Activated CD4-positive, alpha-beta T cell treated with anti-CD3 and anti-CD28 coated beads, Interleukin-2, amount 50 U/mL, for 24 hours (primary cell): ENCODE data around the gene HOXD3.

Experiments
- DNase-seq, 2 donors: peaks; one replicate each; pipeline ENCODE4 v3.0.0-alpha.2; 2020; ENCODE audit warnings: low read depth in 1 of 2, low spot score in 1 of 2

HOXD3 gene

DNA sequence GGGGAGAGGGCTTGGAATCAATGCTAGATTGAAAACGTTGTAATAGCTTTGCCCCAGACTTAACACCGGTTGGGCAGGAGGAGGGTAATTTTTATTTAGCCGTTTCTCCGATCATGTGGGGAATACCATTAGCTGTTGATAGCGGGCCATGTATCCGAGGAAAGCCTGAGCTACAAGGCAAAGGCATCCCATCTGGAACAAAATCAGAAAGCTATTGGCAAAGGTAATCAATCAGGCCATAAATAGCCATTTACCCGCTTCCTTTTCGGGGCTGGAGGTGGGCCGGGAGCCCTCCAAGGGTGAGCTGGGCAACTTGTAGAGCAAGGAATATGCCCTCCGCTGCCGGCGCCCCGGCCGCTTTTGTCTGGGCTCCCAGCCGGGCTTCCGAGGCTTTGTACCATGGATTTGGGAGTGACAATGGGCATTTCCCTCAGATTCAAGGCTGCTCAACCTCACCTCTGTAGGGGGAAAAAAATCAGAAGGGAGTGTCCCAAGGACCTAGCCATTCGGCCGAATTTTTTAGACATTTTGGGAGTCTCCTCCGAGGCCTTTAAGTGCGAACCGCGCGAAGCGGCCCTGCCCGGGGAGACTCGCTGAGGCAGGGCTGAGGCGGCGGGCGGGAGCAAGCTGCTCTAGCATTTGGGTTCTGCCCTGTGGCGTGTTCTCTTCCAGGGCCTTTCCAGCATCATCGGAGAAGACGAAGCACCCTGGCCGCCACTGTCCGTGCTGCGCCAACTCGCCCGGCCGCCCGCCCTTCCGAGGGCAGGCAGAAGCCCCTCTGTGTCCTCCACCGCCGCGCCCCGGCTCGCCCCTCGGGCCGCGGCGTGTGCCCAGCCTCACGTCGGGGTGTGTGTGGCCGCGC, 35.7 kb upstream of the HOXD3 start:
- no peak for DNase-seq

DNA sequence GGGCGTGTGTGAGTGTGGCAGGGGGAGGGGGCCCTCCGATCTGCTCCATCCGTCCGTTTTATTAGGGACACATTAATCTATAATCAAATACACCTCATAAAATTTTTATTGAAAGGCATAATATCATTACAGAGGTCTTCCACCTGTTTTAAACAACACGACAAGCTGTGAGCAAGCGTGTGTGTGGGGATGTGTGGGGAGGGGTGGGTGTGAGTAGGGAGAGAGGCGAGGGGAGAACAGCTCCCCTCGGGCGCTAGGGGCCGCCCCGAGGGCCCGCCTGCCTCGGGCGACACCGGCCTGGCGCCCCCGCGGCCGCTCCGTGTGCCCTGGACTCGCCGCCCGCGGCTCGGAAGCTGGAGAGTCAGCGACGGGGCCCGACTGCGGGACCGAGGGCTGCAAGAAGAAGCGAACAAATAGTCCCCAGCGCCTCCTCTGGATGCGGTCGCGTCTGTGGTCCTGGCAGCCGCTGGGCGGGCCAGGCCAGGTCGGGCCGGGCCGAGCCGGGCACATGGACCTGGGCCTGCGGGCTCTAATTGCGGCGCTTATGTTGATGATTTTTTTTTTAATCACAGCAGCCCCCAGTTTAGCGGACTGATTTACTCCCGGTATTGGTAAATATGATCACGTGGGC, 34.9 kb upstream of the HOXD3 start:
- DNase-seq, result no peak

DNA sequence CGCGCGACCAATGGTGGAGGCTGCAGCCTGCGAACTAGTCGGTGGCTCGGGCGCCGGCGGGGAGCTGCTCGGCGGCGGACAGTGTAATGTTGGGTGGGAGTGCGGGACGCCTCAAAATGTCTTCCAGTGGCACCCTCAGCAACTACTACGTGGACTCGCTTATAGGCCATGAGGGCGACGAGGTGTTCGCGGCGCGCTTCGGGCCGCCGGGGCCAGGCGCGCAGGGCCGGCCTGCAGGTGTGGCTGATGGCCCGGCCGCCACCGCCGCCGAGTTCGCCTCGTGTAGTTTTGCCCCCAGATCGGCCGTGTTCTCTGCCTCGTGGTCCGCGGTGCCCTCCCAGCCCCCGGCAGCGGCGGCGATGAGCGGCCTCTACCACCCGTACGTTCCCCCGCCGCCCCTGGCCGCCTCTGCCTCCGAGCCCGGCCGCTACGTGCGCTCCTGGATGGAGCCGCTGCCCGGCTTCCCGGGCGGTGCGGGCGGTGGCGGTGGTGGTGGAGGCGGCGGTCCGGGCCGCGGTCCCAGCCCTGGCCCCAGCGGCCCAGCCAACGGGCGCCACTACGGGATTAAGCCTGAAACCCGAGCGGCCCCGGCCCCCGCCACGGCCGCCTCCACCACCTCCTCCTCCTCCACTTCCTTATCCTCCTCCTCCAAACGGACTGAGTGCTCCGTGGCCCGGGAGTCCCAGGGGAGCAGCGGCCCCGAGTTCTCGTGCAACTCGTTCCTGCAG, 34.3 kb upstream of the HOXD3 start, which contains the start of gene HOXD9:
Gene HOXD9, plus strand, starts transcription at position 37 of the 728 bp plus-strand sequence. Its CDS starts 50 bp downstream, at position 87.
- DNase-seq, result no peak

DNA sequence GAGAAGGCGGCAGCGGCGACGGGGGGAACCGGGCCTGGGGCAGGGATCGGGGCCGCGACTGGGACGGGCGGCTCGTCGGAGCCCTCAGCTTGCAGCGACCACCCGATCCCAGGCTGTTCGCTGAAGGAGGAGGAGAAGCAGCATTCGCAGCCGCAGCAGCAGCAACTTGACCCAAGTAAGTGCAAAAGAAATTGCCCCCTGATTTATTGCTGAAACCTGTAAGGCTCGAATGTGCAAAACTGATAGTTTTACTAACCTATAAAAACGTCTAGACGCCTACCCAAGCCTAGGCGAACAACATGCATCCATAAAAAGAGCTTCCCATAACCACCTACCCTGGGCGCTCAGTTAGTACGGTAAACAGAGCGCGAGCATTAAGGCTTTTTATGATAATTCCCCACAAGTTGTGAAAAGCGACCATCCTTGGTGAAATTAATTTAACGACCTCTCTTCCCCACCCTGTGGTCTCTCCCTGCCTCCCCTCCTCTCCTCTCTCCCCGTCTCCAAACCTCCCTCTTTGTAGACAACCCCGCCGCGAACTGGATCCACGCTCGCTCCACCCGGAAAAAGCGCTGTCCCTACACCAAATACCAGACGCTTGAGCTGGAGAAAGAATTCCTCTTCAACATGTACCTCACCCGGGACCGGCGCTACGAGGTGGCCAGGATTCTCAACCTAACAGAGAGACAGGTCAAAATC, 33.5 kb upstream of the HOXD3 start:
- DNase-seq, result no peak

DNA sequence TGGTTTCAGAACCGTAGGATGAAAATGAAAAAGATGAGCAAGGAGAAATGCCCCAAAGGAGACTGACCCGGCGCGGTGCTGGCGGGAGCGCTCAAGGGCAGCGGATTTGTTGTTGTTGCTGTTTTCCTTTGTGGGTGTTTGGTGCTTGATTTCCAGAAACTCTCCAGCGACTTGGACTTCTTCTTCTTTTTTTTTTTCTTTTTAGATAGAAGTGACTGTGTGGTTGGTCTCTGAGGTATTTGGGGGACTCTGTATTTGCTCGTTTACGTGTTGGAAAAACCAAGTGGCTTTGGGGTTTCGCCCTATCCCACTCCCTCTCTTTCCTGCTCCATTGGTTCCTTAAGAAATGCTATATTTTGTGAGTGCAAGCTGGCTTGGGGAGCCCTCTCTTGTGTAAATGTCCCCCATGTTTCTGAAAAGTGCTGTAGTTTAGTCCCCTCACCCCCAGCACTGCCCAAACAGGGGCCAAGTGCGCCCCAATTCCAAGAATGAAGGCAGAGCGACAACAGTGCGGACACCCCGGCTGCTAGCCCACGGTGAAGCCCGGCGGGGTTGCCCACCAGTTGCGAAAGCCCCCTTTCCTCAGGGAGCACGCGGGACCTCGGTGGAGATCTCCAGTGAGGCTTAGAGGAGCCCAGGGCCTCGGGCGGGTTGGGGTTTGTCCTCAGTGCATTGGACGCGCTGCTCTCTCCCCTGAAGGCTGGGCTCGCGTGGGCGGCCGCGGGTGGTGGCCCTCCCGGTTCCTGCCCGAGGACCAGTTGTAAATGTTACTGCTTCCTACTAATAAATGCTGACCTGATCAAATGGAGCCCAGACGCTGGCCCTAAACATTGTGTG, 32.8 kb upstream of the HOXD3 start:
- no peak for DNase-seq

DNA sequence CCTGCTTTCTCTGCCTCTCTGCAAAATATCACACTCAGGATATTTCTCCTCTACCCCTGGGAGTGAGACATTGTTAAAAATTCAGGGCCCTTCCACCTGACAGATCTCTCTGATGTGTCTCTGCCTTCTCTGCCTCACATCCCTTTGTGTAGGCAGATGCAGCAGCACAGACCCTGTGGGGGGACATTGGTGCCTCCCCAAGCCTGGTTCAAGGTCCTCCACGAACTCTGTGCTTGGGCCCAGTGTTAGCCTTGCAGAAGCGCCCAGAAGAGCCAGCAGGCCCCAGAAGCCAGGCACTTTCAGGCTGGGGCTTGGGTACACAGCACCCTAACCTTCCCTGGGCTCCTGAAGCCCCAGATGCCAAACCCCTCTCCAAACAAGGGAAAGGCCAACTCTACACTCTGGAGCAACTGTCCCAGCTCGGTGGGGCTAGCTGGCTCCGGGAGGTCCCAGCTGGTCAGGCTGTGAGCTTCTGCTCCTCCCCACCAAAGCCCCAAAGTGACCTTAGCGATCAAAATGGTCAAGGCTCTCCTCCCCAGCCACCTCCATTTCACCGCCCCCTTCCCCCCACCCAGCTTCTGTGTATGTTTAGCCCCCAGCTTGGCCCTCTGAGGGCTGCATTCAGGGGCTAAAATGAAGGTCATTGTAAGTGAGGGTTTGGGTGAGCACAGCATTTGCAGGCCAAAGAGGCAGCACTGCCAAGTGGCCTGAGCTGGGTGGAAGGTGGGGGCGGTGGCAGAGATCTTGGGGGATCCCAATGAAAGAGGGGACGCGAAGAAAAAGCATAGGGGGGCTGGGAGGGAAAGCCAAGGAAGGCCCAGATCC, 31.9 kb upstream of the HOXD3 start:
- no peak for DNase-seq

DNA sequence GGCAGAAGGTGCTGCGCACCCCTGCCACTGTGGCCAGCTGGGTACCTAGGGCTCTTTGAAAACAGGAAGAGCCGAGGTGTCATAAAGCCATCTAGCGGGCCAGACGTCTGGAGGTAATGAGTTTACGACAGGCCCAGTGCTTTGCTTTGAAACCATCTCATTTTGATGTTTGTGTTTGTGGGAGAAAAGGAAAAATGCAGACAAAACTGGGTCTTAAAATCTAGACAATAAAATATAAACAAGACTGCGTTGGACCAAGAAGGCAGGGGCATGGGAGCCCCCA, 31.4 kb upstream of the HOXD3 start:
- DNase-seq, result no peak

DNA sequence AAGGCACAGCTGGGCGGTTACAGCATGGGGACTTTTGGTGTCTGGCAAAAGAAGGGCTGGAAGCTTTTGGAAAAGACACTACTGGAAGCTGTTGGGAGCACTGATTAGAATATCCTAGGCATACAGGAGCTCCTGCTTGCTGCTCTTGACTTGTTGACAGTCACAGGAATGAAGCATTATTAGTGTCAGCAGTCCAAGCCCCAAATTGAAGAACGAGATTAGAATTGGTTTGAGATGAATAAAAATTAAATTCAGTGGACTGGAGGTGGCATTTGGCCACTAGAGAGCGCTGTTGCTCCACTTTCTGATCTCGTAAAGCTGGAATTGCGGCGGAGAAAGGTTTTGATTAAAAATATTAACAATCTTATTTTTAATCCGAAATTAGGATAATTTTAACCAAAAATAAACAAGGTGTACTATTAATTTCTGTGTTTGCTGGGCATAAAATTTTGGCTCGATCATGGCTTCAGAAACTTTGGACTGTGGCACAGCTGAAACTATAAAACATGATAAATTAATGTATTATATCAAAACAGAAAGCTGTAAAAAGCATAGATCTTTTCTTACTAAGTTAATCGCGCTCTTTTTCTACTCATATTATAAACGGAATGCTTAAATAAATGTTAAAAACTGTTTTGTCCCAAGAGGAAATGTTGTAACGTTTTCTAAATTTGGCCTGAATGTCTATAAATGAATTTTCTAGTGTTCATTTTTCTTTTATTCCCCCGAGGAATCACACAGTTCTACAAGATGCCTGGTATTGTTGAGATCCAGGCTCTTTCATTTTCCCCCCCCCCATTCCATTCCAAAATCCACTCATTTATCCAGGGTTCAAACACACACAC, 30.0 kb upstream of the HOXD3 start:
- peak; percentile 52 to 60 for DNase-seq

DNA sequence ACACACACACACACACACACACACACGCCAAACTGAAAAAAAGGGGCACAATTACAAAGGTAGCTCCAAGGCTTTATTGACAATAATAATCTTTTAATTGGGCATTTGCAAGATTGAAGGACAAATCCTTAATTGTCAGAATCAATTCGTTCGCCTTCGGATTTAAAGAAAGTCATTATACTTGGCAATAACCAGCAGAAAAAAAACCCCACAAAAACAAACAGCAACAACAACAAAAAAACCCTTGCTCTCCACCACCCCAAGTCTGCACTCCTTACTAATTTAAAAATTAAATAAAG, 29.4 kb upstream of the HOXD3 start:
- DNase-seq, result no peak

DNA sequence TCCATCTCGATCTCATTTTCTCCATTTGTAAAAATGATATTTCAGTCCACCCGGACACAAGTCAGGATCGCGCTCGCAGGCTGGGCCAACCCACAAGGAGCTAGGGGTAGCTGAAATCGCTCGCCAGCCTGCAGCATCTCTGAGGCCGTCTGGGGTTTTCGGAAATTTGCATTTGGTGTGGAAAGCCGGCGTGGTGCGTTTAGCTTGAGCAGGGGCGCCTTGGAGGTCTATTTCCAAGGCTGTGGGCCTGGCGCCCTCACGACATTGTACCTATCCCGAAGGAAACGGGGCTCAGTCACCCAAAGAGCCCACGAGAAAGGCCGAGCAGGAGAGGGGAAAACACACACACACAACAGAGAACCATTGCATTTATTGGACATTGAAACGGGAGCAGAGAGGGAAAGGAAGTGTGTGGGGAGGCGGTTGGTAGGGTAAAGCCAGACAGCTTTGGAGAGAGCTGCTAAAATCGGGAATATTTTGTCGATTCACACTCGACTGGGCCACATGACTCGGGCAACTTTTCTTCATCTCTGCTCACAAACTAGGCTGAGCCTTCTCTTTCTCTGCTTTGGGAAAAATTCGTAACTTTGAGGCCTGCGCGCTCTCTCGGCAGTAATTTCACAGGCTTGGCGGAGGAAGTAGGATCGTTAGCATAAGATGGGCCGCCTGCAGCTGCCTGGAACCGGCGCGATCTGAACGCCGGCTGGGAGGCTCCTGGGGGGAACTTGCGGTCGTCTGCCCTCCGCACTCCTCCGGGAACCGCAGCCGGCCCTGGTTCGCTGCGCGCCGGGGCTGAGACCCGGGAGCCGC, 28.7 kb upstream of the HOXD3 start:
- DNase-seq, result no peak

DNA sequence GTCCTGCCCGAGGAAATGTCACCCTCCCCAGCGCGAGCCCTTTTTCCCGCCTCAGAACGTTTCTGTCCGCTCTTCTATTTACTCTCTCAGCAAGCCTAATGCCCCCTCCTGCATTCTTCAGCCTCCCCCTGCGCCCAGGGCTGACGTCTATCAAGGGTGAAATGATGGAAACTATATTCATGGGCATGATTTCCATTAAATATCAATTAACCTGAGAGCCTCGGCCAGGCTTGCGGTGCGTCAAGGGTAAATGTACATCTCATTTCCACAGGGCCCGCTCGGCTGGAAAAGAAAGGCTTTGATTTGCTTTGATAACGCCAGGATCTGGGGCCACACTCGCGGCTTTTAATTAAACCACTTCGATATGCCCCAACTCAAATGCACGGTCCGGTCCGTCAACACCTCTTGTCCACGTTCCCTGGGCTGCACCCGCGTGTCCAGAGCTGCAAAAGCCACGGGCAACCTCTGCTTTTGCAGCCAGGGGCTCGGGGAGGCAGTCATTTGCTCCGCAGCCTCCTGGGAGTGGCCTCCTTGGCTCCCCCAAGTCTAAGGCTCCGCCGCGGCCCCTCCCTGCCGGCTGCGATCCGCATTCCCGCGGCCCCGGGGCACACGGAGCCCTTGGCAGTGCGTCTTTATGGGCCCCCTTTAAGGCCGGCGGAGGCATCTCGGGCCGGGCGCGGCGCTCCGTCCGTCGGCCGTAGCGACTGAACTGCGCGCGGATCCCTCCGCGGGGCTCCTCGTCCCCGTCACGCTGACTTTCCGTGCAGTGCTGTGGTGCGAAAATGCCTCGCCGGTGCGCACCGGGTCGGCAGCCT, 27.9 kb upstream of the HOXD3 start, which contains the start of gene HOXD8:
Gene HOXD8, plus strand, starts transcription at position 724 of the 815 bp plus-strand sequence. CDS start 662 bp downstream, outside the sequence.
- DNase-seq, result no peak

DNA sequence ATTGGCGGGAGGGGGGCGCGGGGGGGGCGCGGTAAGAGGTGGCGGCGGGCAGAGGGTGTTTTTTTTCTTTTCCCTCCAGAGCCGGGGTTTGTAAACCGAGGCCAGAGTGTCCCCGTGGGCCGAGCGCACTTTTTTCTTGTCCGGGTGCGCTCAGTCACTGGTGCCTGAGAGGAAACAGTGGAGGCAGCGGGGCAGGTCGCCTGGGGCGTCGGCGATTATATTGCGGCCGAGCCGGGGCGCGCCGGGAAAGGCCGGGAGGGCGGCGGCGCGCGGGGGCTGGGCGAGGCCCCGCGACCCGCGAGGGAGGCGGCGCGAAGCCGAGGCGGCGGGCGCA, 27.3 kb upstream of the HOXD3 start:
- no peak for DNase-seq

DNA sequence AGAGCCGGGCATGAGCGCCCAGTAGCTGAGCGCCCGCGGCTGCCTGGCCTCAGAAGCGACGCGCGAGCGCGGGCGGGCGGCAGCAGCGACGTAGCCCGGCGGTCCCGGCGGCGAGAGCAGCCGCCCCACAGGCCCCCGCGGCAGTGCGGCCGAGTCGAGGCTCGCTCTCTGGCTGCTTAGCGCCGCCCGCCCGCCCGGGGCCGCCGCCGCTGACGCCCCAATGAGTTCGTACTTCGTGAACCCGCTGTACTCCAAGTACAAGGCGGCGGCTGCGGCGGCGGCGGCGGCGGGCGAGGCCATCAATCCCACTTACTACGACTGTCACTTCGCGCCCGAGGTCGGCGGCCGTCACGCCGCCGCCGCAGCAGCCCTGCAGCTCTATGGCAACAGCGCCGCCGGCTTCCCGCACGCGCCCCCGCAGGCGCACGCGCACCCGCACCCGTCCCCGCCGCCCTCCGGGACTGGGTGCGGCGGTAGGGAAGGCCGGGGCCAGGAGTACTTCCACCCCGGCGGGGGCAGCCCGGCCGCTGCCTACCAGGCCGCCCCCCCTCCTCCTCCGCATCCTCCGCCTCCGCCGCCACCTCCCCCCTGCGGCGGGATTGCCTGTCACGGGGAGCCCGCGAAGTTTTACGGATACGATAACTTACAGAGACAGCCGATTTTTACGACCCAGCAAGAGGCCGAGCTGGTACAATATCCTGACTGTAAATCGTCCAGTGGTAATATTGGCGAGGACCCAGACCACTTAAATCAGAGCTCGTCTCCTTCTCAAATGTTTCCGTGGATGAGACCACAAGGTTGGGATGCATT, 26.8 kb upstream of the HOXD3 start:
- no peak for DNase-seq

DNA sequence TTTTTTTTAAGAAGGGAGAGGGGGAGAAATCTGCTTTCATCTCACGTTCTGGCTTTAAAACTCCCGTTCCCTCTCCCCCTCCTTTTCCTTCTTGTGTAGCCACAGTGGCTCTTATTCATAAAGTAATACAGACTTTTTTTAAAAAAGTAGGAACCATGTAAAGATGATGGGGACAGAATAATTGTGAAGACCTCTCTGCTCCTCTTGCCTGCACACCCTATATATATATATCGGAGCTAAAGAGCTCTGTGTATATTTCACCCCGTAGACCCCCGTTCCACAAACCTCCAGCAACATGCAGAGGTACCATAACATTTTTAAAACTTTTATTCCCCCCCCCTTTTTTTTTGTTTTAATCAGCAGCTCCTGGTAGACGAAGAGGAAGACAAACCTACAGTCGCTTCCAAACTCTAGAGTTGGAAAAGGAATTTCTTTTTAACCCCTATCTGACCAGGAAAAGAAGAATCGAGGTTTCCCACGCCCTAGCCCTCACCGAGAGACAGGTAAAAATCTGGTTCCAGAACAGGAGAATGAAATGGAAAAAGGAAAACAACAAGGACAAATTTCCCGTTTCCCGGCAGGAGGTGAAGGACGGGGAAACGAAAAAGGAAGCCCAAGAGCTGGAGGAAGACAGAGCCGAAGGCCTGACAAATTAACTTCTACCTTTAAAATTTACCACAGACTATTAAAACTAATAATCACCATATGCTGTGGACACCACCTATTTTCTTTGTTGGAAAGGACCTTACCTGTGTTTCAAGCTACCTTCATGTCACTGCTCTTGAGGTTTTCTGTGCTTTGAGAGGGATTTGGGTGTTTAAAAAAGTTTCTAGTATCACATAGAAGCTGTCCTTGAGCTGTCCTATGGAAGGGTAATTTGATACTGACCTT, 25.9 kb upstream of the HOXD3 start:
- no peak for DNase-seq

DNA sequence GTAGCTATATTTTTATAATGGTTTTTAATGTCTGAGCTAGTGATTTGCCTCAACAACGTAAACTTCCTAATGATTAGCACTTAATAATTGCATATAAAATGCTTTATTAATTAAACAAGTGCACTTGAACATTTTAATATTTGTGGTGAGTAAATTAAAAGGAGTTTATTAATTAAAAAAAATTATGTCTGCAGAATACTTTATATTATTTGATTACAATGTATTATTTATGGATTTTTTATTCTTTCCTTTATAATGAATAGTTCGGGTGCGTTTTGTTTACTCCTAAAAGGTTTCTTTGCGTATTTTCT, 25.3 kb upstream of the HOXD3 start:
- DNase-seq, result no peak
